ENCODE data around the gene TMEM214. TPM values are rescaled to one million over a fixed set of nuclear protein-coding genes. Genes with fewer than 3 reads are reported as not detected.

The TMEM214 gene
- total and polyA plus RNA-seq, 2 of the 8 experiments (the other 6 are each of a cell fraction or from before 2014, with no cell fraction given), result 49.7 to 71.0 TPM

- ChIA-PET POLR2A (ENCODE audit: partially characterized antibody) (interaction anchor here (0.6 to 18.5 kb wide), 8 partner anchors 12 to 146 kb away, joined by 3 to 441 read pairs (median 4); partner anchors contain the start of genes ABHD1, AGBL5, CAD and TMEM214), CTCF (ENCODE audit: partially characterized antibody) (interaction anchor here (0.8 to 2.7 kb wide), 8 partner anchors 9 to 169 kb away, joined by 3 to 20 read pairs (median 4); partner anchors contain the start of gene PREB)
- no peak within 1 kb of the TSS for H2BK120ac ChIP-seq (replicated peaks; ENCODE audit: low read depth, low read length)
- H3K56ac ChIP-seq (replicated peaks; ENCODE audit: insufficient read length, low read depth, low read length), result peak within 1 kb of the TSS; percentile 72
- peak within 1 kb of the TSS; percentile 94 to 99 for H3K4me2 ChIP-seq (ENCODE audit: insufficient read depth in 1 of 2, low read depth in 2 of 2, low read length in 2 of 2)
- peak within 1 kb of the TSS; percentile 78 to 87 (median 86) for H3K9ac ChIP-seq (replicated peaks in 1 of 4; ENCODE audit: extremely low read depth in 1 of 4, low read depth in 3 of 4, low read length in 3 of 4)
- peaks cover 0 to 6% of the 10 kb centered on the region in 2 experiments for H4K20me1 ChIP-seq (replicated peaks in 1 of 2; ENCODE audit: control insufficient read depth in 1 of 2, insufficient read depth in 2 of 2, low read length in 2 of 2)
- WGBS, 2 experiments (ENCODE audit: extremely low coverage in 1 of 2, insufficient coverage in 1 of 2, insufficient read length in 1 of 2, insufficient replicate concordance in 2 of 2, low coverage in 1 of 2, low lambda C conversion rate in 2 of 2, missing lambda C conversion rate in 1 of 2), result 0% methylated on average over 61 of the region's 86 CpGs; no CpG with 5 or more reads in 1 of the 2 experiments
- no peak within 1 kb of the TSS for H2AK5ac ChIP-seq (ENCODE audit: low read depth, low read length)
- peak within 1 kb of the TSS; percentile 75 for H4K5ac ChIP-seq (ENCODE audit: insufficient read length, low read depth, low read length)
- 0 out of 7 replicates have a peak, but pooled peaks cover 0 to 3% (median 0%) of the 10 kb centered on the region in 4 experiments for H3K27me3 ChIP-seq (replicated peaks in 1 of 4; ENCODE audit: control insufficient read depth in 3 of 4, extremely low read depth in 1 of 4, insufficient read depth in 3 of 4, low read length in 3 of 4)
- no peak within 1 kb of the TSS for H3K23ac ChIP-seq (ENCODE audit: insufficient read length)
- no peak within 1 kb of the TSS for H3K14ac ChIP-seq (ENCODE audit: insufficient read length)
- H3K79me2 ChIP-seq (ENCODE audit: control insufficient read depth in 1 of 2, insufficient read depth in 2 of 2, low read length in 2 of 2), result peaks cover 0 to 12% of the 10 kb centered on the region in 2 experiments; a peak in 3 of 4 replicates
- peak within 1 kb of the TSS; percentile 77 for H4K91ac ChIP-seq (replicated peaks; ENCODE audit: insufficient read length, low read length)
- H3K27ac ChIP-seq (ENCODE audit: low read depth, low read length), result peak within 1 kb of the TSS; percentile 71; the same call in 1 of the 2 replicates
- H2BK5ac ChIP-seq (ENCODE audit: low read depth, low read length), result peak within 1 kb of the TSS; percentile 66
- H2BK15ac ChIP-seq (ENCODE audit: low read length), result no peak within 1 kb of the TSS
- H3K36me3 ChIP-seq (ENCODE audit: control insufficient read depth in 2 of 4, insufficient read depth in 4 of 4, low read length in 3 of 4), result peaks cover 10 to 29% (median 16%) of the 10 kb centered on the region in 4 experiments; a peak in 7 of 8 replicates
- H2BK12ac ChIP-seq (ENCODE audit: low read depth, low read length), result peak within 1 kb of the TSS; percentile 28; the same call in 1 of the 2 replicates
- peak within 1 kb of the TSS; percentile 82 to 99 (median 93) for H3K4me3 ChIP-seq (ENCODE audit: extremely low read depth in 1 of 4, insufficient read depth in 2 of 4, low read depth in 3 of 4, low read length in 4 of 4)
- H3K9me3 ChIP-seq (ENCODE audit: insufficient read depth in 2 of 2, low read depth in 1 of 2, low read length in 1 of 2), result no peaks in the 10 kb centered on the region
- H3K79me1 ChIP-seq (ENCODE audit: low read depth, low read length), result peaks cover 12% of the 10 kb centered on the region; the same call in 1 of the 2 replicates
- peak within 1 kb of the TSS; percentile 96 for H3K4ac ChIP-seq (replicated peaks; ENCODE audit: insufficient read length, low read depth, low read length)
- H3K23me2 ChIP-seq (ENCODE audit: low read depth, low read length), result peaks cover 14% of the 10 kb centered on the region; the same call in 1 of the 2 replicates
- no peak within 1 kb of the TSS for H2BK20ac ChIP-seq (ENCODE audit: low read length)
- 0 out of 2 replicates have a peak within 1 kb of the TSS, but pooled peaks have one; percentile 61 for H2AFZ ChIP-seq (ENCODE audit: low read length)
- peak within 1 kb of the TSS; percentile 83 for H3K18ac ChIP-seq (ENCODE audit: extremely low read depth, low read length)
- peak within 1 kb of the TSS; percentile 91 for H4K8ac ChIP-seq (ENCODE audit: extremely low read depth, insufficient read depth, low read length)
- peaks cover 0 to 7% (median 4%) of the 10 kb centered on the region in 4 experiments; a peak in 5 of 7 replicates for H3K4me1 ChIP-seq (replicated peaks in 1 of 4; ENCODE audit: control insufficient read depth in 3 of 4, insufficient read depth in 4 of 4, low read length in 3 of 4)
- peak; percentile 58 to 94 for DNase-seq (ENCODE audit: low read depth in 1 of 2, low spot score in 2 of 2)
- no peak for FAIRE-seq
- 0 out of 2 replicates have a peak, but pooled peaks have one; percentile 33 for TF ChIP-seq YY1 (IDR thresholded peaks at IDR 0.05; ENCODE audit: low read depth, low read length)
- no peak for TF ChIP-seq ATF3 (IDR thresholded peaks at IDR 0.05; ENCODE audit: insufficient read depth, low read depth, low read length)
- TF ChIP-seq TCF12 (IDR thresholded peaks at IDR 0.05; ENCODE audit: low read depth, low read length), result no peak
- TF ChIP-seq MAFK (IDR thresholded peaks at IDR 0.05; ENCODE audit: low read depth, low read length), result no peak
- TF ChIP-seq MAX (IDR thresholded peaks at IDR 0.05), result no peak
- peak; percentile 72 for TF ChIP-seq SP2 (IDR thresholded peaks at IDR 0.05; ENCODE audit: low read length)
- TF ChIP-seq GABPA (IDR thresholded peaks at IDR 0.05; ENCODE audit: borderline replicate concordance, insufficient read depth, low read length), result peak; percentile 90
- TF ChIP-seq POU5F1 (IDR thresholded peaks at IDR 0.05; ENCODE audit: low read depth, low read length), result no peak
- no peak for TF ChIP-seq JUN (IDR thresholded peaks at IDR 0.05; ENCODE audit: low read depth, low read length)
- no peak for TF ChIP-seq SUZ12 (IDR thresholded peaks at IDR 0.05; ENCODE audit: low read length)
- no peak for TF ChIP-seq KDM1A (IDR thresholded peaks at IDR 0.05; ENCODE audit: borderline replicate concordance, low read length)
These were observed 38.7 kb downstream of the TMEM214 start, which contains the start of gene OST4 for GRCh38 chr2:27071277-27071989. TSS of gene OST4 (minus strand) at chr2:27071654.

All from H1 (cell line).